HEK293T (cell line): Measurements from ENCODE around the gene GAB2.
"Not testable (repeated sequence)": the region's sequence is repeated elsewhere in the genome, so short reads cannot be mapped to it uniquely, and the experiment has no call there.

ENCODE experiments used
- CTCF ChIA-PET: fragments of 350-600 bp; formaldehyde crosslinking; extraction: SDS; loops from one replicate; lab custom pipeline; 2021; ENCODE audit warnings: antibody characterized with exemption, inconsistent platforms; lab: Yijun Ruan, JAX
- POLR2A ChIA-PET: fragments of 350-600 bp; formaldehyde crosslinking; extraction: SDS; loops from one replicate; lab custom pipeline; 2020; ENCODE audit warnings: antibody characterized with exemption, inconsistent platforms; lab: Yijun Ruan, JAX
- DNase-seq: peaks from one replicate; pipeline ENCODE4 v3.0.0; 2012; ENCODE audit warnings: mixed read lengths; ENCODE audit errors: extremely low spot score
- ARNT ChIP-seq: fragments of 450-650 bp; IDR thresholded peaks from 2 replicates; pipeline ENCODE4 v1.6.1; 2017; ENCODE audit warnings: mild to moderate bottlenecking
- BHLHE40 ChIP-seq: fragments of 450-650 bp; IDR thresholded peaks from 2 replicates; pipeline ENCODE4 v1.6.1; 2016; ENCODE audit warnings: mild to moderate bottlenecking, moderate library complexity, borderline replicate concordance
- CTBP1 ChIP-seq: fragments of 450-650 bp; IDR thresholded peaks from 2 replicates; pipeline ENCODE4 v1.6.1; 2016; ENCODE audit warnings: borderline replicate concordance
- ELF4 ChIP-seq: fragments of 450-650 bp; IDR thresholded peaks from 2 replicates; pipeline ENCODE4 v1.6.1; 2017; ENCODE audit warnings: antibody characterized with exemption
- FOXA1 ChIP-seq: fragments of 450-650 bp; IDR thresholded peaks from 2 replicates; pipeline ENCODE4 v1.6.1; 2016; ENCODE audit warnings: mild to moderate bottlenecking
- FOXK2 ChIP-seq: fragments of 450-650 bp; IDR thresholded peaks from 2 replicates; pipeline ENCODE4 v1.6.1; 2016; ENCODE audit warnings: mild to moderate bottlenecking
- FOXM1 ChIP-seq: fragments of 450-650 bp; IDR thresholded peaks from 2 replicates; pipeline ENCODE4 v1.6.1; 2017; ENCODE audit warnings: mild to moderate bottlenecking, borderline replicate concordance
- HDGF ChIP-seq: fragments of 450-650 bp; IDR thresholded peaks from 2 replicates; pipeline ENCODE4 v1.6.1; 2017; ENCODE audit warnings: antibody characterized with exemption, borderline replicate concordance
- L3MBTL2 ChIP-seq: fragments of 450-650 bp; conservative IDR thresholded peaks from 2 replicates; pipeline ENCODE4 v1.6.1; 2016; ENCODE audit warnings: mild to moderate bottlenecking
- LEF1 ChIP-seq: fragments of 450-650 bp; IDR thresholded peaks from 2 replicates; pipeline ENCODE4 v1.6.1; 2017; ENCODE audit warnings: mild to moderate bottlenecking, borderline replicate concordance
- NFRKB ChIP-seq: fragments of 450-650 bp; IDR thresholded peaks from 2 replicates; pipeline ENCODE4 v1.6.1; 2016; ENCODE audit warnings: mild to moderate bottlenecking, moderate library complexity
- PKNOX1 ChIP-seq: fragments of 450-650 bp; IDR thresholded peaks from 2 replicates; pipeline ENCODE4 v1.6.1; 2016
- SP1 ChIP-seq: fragments of 450-650 bp; IDR thresholded peaks from 2 replicates; pipeline ENCODE4 v1.6.1; 2017
- SUZ12 ChIP-seq: fragments of 450-650 bp; IDR thresholded peaks from 2 replicates; pipeline ENCODE4 v1.6.1; 2016; ENCODE audit warnings: mild to moderate bottlenecking
- TARDBP ChIP-seq: fragments of 450-650 bp; IDR thresholded peaks from 2 replicates; pipeline ENCODE4 v1.6.1; 2016
- ZNF384 ChIP-seq: fragments of 450-650 bp; IDR thresholded peaks from 2 replicates; pipeline ENCODE4 v1.6.1; 2016

GAB2 gene

DNA sequence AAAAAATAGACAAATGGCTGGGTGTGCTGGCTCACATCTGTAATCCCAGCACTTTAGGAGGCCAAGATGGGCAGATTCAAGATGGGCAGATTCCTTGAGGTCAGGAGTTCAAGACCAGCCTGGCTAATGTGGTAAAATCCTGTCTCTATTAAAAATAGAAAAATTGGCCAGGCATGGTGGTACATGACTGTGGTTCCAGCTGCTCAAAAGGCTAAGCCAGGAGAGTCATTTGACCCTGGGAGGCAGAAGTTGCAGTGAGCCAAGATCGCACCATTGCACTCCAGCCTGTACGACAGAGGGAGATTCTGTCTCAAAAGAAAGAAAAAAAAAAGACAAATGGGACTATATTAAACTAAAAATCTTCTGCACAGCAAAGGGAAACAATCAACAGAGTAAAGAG is 173.5 kb downstream of the GAB2 start:
- ChIA-PET POLR2A (no interaction called here), CTCF (no interaction called here)
- TF ChIP-seq LEF1 (no peak), ELF4 (no peak), BHLHE40 (no peak), FOXM1 (no peak), CTBP1 (no peak), FOXK2 (no peak), SP1 (no peak)
- no peak for DNase-seq

DNA sequence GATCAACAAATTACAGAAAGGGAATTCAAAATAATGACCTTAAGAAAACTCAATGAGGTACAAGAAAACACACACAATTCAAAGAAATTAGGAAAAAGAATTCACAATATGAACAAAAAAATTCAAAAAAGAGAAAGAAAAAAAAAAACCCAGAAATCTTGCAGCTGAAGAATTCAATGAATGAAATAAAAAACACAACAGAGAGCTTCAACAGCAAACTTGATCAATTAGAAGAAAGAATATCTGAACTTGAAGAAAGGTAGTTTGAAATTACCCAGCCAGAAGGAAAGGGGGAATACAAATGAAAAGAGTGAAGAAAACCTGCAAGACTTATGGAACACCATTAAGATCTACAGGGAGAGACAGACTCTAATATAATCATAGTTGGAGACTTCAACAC is 176.1 kb downstream of the GAB2 start:
- ChIA-PET POLR2A (no interaction called here), CTCF (interaction anchor here (0.6 kb wide), 1 partner anchor 785 kb away, joined by 3 read pairs; no protein-coding TSS in a partner anchor)
- TF ChIP-seq SP1 = no peak
- TF ChIP-seq ELF4 = no peak
- TF ChIP-seq PKNOX1 = no peak
- no peak for DNase-seq

DNA sequence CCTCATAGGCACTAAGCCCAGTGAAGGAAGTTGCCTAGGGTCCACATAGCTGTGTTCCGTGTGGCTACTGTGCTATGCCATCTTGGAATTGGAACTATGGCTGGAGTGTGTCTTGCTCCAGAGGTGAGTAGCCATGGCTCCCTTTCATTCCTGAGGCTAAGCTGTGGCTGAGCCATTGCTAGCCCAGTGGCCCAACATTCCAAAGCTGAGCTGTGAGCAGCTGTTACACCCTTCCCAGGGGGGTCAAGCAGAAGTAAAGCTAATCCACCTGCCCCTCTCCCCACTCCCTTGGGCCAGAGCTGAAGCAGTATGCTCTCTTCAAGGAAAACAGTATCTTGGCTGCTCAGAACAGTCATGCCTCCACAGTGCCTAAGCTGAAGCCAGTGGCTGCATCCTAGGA is 177.8 kb downstream of the GAB2 start:
- no peak for DNase-seq
- TF ChIP-seq SP1 (no peak), PKNOX1 (no peak), ELF4 (no peak), FOXA1 (no peak), FOXK2 (no peak), HDGF (no peak), ARNT (no peak), BHLHE40 (no peak), CTBP1 (no peak), ZNF384 (no peak), L3MBTL2 (no peak), SUZ12 (no peak), LEF1 (no peak), FOXM1 (no peak)
- ChIA-PET CTCF (no interaction called here), POLR2A (no interaction called here)

DNA sequence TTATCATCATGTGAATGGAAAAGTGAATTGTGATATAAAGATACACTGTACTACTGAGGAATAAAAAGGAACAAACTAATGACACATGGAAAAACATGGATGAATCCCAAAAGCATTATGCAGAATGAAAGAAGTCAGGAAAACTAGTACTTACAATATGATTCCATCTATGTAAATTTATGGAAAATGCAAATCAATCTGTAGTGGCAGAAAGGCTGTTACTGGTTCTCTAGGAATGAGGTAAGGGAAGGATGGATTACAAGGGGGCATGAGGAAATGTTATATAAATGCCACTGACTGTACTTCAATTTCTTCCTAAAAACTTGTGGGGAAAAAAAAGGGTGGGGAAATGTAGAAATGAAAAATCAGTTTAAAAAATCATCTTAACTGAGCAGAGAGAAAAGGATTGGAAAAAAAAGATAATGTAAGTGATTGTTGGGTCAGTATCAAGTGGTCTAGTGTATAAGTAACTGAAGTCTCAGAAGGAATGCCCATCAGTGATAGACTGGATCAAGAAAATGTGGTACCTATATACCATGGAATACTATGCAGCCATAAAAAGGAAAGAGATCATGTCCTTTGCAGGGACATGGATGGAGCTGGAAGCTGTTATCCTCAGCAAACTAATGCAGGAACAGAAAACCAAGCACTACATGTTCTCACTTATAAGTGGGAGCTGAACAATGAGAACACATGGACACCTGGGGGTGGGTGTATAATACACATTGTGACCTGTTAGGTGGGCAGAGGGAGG is 180.2 kb downstream of the GAB2 start:
- POLR2A ChIA-PET = no interaction called here

DNA sequence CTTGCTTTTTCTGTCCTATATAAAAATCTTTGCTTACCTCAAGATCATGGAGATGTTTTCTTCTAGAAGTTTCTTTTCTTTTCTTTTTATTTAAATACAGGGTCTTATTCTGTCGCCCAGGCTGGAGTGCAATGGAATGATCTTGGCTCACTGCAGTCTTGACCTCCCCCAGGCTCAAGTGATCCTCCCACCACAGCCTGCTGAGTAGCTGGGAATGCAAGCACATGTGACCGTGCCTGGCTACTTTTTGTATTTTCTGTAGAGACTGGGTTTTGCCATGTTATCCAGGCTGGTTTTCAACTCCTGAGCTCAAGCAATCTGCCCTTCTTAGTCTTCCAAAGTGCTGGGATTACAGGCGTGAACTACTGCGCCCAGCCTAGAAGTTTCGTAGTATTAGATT is 183.6 kb downstream of the GAB2 start:
- ChIA-PET POLR2A (no interaction called here), CTCF (interaction anchor here (0.6 kb wide), 1 partner anchor 18 kb away, joined by 3 read pairs; no protein-coding TSS in a partner anchor)
- TF ChIP-seq FOXM1 (no peak), HDGF (no peak), FOXK2 (no peak), L3MBTL2 (no peak), TARDBP (no peak), ZNF384 (no peak), ARNT (no peak), FOXA1 (no peak), CTBP1 (no peak), LEF1 (no peak), BHLHE40 (no peak), SUZ12 (no peak)
- no peak for DNase-seq

More for the DNA sequence above, 180.2 kb downstream of the GAB2 start:
- CTCF ChIA-PET = interaction anchor here (0.7 kb wide), 1 partner anchor 136 kb away, joined by 3 read pairs; no protein-coding TSS in a partner anchor
- TF ChIP-seq NFRKB (no peak), ELF4 (no peak), SUZ12 (no peak), PKNOX1 (no peak), CTBP1 (no peak), LEF1 (no peak)
- no peak for DNase-seq

DNA sequence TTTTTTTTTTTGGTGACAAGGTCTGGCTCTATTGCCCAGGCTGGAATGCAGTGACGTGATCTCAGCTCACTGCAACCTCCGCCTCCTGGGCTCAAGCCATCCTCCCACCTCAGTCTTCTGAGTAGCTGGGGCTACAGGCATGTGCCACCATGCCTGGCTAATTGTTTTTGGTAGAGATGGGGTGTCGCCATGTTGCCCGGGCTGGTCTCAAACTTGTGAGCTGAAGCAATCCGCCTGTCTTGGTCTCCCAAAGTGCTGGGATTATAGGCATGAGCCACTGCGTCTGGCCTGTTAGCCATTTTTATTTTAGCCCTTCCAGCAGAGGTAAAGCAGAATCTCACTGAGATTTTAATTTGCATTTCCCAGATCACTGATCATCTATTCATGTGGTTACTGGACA is 184.6 kb downstream of the GAB2 start:
- CTCF ChIA-PET = not testable (repeated sequence)

DNA sequence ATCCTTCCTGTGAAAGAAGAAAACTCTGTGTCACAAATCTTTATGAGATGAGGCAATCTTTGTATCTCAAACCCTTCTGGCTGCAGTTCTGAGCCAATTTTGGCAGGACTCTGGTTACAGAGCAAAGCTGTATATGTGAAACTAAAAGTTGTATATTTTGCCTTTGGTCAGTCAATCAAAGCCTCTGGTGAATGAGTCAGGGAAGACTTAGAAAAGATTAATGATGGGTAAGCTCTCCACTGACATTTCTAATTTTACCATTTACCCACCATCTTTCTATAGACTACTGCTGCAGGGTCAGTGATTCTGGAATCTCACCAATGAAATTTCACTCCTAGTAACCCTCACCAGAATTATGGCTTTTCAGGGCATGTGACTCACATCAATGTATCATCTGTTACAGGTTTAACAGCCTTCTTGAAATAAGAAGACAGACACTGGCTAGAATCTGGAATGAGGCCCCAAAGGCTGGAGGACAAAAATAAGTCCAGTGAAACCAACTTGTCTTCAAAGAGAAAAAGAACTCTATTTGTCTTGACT is 185.6 kb downstream of the GAB2 start:
- POLR2A ChIA-PET = no interaction called here
- CTCF ChIA-PET = no interaction called here
- TF ChIP-seq TARDBP (no peak), PKNOX1 (no peak), NFRKB (no peak), BHLHE40 (no peak), SUZ12 (no peak), FOXM1 (no peak), SP1 (no peak)
- DNase-seq = no peak

More for the DNA sequence above, 184.6 kb downstream of the GAB2 start:
- POLR2A ChIA-PET, DNase-seq: not testable (repeated sequence)
